ENCODE data around the gene GLI3. TPM values are rescaled to one million over a fixed set of nuclear protein-coding genes. Genes with fewer than 3 reads are reported as not detected.

Gene GLI3
- total RNA-seq, 1 experiment from 2014 or later = 46.2 TPM

DNA sequence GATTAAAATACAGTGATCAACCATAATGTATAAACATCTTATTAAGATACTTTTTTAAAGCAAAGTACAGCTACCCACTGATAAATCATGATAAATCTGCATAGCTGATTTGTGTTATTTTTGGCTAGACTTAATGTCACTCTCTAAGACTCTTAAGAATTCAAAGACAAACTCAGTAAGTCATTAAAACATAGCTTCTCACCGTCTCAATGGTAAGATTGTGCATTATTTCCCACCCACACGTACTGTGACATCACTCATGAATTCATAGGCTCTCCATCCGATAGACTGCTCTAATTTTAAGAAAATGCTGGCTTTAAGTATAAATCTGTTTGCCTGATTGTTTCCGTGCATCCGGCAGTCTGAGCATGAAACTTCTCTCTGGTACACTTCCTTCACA is 266.1 kb downstream of the GLI3 start:
- TF ChIP-seq, protein P1, sequence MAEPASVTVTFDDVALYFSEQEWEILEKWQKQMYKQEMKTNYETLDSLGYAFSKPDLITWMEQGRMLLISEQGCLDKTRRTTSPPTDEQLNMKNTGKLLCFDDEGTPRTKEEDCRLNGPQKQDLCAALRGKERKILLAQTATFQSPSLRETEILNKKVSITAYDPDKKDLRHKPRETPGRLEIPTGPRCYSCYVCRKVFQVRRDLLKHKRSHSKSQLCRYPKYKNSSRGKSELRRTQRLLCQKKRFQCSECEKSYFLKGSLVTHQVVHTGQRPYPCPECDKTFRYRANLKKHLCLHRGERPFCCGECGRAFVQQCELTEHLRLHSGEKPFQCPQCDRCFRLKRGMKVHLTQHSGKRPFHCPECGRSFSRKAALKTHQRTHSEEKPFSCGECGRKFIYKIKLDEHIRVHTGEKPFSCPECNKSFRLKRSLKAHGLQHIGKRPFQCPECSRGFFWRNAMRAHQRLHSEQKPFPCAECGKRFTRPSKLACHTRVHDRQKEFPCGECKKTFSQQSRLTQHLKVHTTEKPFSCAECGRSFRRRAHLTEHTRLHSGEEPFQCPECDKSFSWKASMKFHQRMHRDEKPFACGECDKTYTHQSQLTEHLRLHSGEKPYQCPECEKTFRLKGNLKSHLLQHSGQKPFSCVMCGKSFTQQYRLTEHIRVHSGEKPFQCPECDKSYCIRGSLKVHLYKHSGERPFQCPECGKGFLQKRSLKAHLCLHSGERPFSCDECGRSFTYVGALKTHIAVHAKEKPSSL (CRISPR knock-in tag; conservative IDR thresholded peaks at IDR 0.05) = no peak
- TF ChIP-seq TEAD1 (CRISPR knock-in tag; IDR thresholded peaks at IDR 0.05) = no peak
- TF ChIP-seq CDX4 (CRISPR knock-in tag; IDR thresholded peaks at IDR 0.05; ENCODE audit: borderline replicate concordance) = no peak
- TF ChIP-seq, protein P2, sequence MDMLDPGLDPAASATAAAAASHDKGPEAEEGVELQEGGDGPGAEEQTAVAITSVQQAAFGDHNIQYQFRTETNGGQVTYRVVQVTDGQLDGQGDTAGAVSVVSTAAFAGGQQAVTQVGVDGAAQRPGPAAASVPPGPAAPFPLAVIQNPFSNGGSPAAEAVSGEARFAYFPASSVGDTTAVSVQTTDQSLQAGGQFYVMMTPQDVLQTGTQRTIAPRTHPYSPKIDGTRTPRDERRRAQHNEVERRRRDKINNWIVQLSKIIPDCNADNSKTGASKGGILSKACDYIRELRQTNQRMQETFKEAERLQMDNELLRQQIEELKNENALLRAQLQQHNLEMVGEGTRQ (CRISPR knock-in tag; IDR thresholded peaks at IDR 0.05) = no peak
- no peak for TF ChIP-seq E2F4 (CRISPR knock-in tag; IDR thresholded peaks at IDR 0.05; ENCODE audit: borderline replicate concordance, low read depth)
- no peak for TF ChIP-seq ZBTB21 (CRISPR knock-in tag; IDR thresholded peaks at IDR 0.05; ENCODE audit: borderline replicate concordance)
- TF ChIP-seq MAX (CRISPR knock-in tag; IDR thresholded peaks at IDR 0.05) = no peak
- TF ChIP-seq SOX15 (CRISPR knock-in tag; IDR thresholded peaks at IDR 0.05) = no peak
- no peak for TF ChIP-seq USF1 (CRISPR knock-in tag; IDR thresholded peaks at IDR 0.05)
- TF ChIP-seq, protein P3, sequence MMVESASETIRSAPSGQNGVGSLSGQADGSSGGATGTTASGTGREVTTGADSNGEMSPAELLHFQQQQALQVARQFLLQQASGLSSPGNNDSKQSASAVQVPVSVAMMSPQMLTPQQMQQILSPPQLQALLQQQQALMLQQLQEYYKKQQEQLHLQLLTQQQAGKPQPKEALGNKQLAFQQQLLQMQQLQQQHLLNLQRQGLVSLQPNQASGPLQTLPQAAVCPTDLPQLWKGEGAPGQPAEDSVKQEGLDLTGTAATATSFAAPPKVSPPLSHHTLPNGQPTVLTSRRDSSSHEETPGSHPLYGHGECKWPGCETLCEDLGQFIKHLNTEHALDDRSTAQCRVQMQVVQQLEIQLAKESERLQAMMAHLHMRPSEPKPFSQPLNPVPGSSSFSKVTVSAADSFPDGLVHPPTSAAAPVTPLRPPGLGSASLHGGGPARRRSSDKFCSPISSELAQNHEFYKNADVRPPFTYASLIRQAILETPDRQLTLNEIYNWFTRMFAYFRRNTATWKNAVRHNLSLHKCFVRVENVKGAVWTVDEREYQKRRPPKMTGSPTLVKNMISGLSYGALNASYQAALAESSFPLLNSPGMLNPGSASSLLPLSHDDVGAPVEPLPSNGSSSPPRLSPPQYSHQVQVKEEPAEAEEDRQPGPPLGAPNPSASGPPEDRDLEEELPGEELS (CRISPR knock-in tag; IDR thresholded peaks at IDR 0.05) = no peak
- TF ChIP-seq ZNF138 (CRISPR knock-in tag; conservative IDR thresholded peaks at IDR 0.05) = no peak
- TF ChIP-seq PRRX2 (CRISPR knock-in tag; IDR thresholded peaks at IDR 0.05) = no peak
- TF ChIP-seq TEAD4 (CRISPR knock-in tag; IDR thresholded peaks at IDR 0.05) = no peak
- no peak for TF ChIP-seq JUN (CRISPR knock-in tag; IDR thresholded peaks at IDR 0.05)
- no peak for TF ChIP-seq CBFB (CRISPR knock-in tag; IDR thresholded peaks at IDR 0.05; ENCODE audit: low read depth)
- no peak for TF ChIP-seq FOXJ3 (CRISPR knock-in tag; IDR thresholded peaks at IDR 0.05; ENCODE audit: borderline replicate concordance)
- TF ChIP-seq ESRRA (CRISPR knock-in tag; IDR thresholded peaks at IDR 0.05; ENCODE audit: borderline replicate concordance) = no peak
- TF ChIP-seq MXD4 (CRISPR knock-in tag; IDR thresholded peaks at IDR 0.05; ENCODE audit: borderline replicate concordance) = no peak
- no peak for TF ChIP-seq ZNF219 (CRISPR knock-in tag; IDR thresholded peaks at IDR 0.05; ENCODE audit: borderline replicate concordance)
- Mint-ChIP-seq H3K36me3 (peaks cover 35% of the 10 kb centered on the region), H3K27ac (no peak overlapping the region), H3K27me3 (ENCODE audit: low read depth) (no peaks in the 10 kb centered on the region), H3K9me3 (no peaks in the 10 kb centered on the region), H3K4me3 (no peak overlapping the region), H3K4me1 (no peaks in the 10 kb centered on the region)
- no peak for DNase-seq (ENCODE audit: low spot score)
- POLR2A ChIA-PET = no interaction called here
- CTCF ChIA-PET = interaction anchor here (1.5 kb wide), 1 partner anchor 28 kb away, joined by 3 read pairs; no protein-coding TSS in a partner anchor
- no peak for ATAC-seq

All from WTC11 (cell line).